ENCODE data around the gene OPA1.

- no peak for TF ChIP-seq CTCF (optimal IDR thresholded peaks at IDR 0.05 in 1 of 3, IDR thresholded peaks at IDR 0.05 in 1 of 3, conservative IDR thresholded peaks at IDR 0.05 in 1 of 3; ENCODE audit: extremely low read depth in 1 of 3, insufficient read depth in 2 of 3, low read length in 3 of 3)
- no peak for TF ChIP-seq EZH2 (IDR thresholded peaks at IDR 0.05; ENCODE audit: low read length)
These were observed 151.2 kb downstream of the OPA1 start for GRCh38 chr3:193744048-193744821.
